CD14-positive monocyte (primary cell): Measurements from ENCODE around the gene SMARCD1. TPM values are rescaled to one million over a fixed set of nuclear protein-coding genes. Genes with fewer than 3 reads are reported as not detected.
A peak's percentile ranks its signal among the peaks of the same experiment; 100 is the strongest.

ENCODE experiments used
- DNase-seq, 3 donors: peaks; one replicate each; pipeline ENCODE4 v3.0.0-alpha.2; 2011 to 2022
- H2AFZ ChIP-seq: 2 replicates; pipeline ENCODE4 v1.6.0; 2012; ENCODE audit warnings: mild to moderate bottlenecking, low read depth, low read length, inconsistent platforms; ENCODE audit not compliant: insufficient read depth, poor library complexity, severe bottlenecking
- H3K27ac ChIP-seq, 2 donors: 1 replicate in 1 of 2; 2 replicates in 1 of 2; pipeline ENCODE4 v1.5.1; 2012 to 2013; ENCODE audit warnings: low read length in 2 of 2, control low read depth in 1 of 2, inconsistent platforms in 1 of 2, low read depth in 1 of 2, mild to moderate bottlenecking in 1 of 2
- H3K27me3 ChIP-seq, 2 donors: one replicate each; pipeline versions ENCODE4 v1.6.0 to v1.6.1; 2011 to 2013; ENCODE audit warnings: low read length in 2 of 2; ENCODE audit not compliant: control insufficient read depth in 2 of 2, insufficient read depth in 2 of 2
- H3K36me3 ChIP-seq, 2 donors: replicated peaks in 1 of 2; 1 replicate in 1 of 2; 2 replicates in 1 of 2; pipeline versions ENCODE4 v1.5.1 to v1.6.1; 2012 to 2013; ENCODE audit warnings: low read length in 2 of 2, control low read depth in 1 of 2, inconsistent platforms in 1 of 2, mild to moderate bottlenecking in 1 of 2; ENCODE audit not compliant: insufficient read depth in 2 of 2, control insufficient read depth in 1 of 2
- H3K4me1 ChIP-seq, 2 donors: 1 replicate in 1 of 2; 2 replicates in 1 of 2; pipeline versions ENCODE4 v1.5.1 to v1.6.1; 2012 to 2013; ENCODE audit warnings: low read length in 2 of 2, control low read depth in 1 of 2, inconsistent platforms in 1 of 2, mild to moderate bottlenecking in 1 of 2, moderate library complexity in 1 of 2; ENCODE audit not compliant: insufficient read depth in 2 of 2, control insufficient read depth in 1 of 2
- H3K4me2 ChIP-seq: replicated peaks from 2 replicates; pipeline ENCODE3; 2012; ENCODE audit warnings: low read length, moderate library complexity, mild to moderate bottlenecking; ENCODE audit not compliant: poor library complexity, severe bottlenecking; ENCODE audit errors: extremely low read depth
- H3K4me3 ChIP-seq, 3 experiments: fragments of 200-600 bp in 1 of 3; sonication (generic) in 1 of 3; replicated peaks in 1 of 3; 1 replicate in 2 of 3; 2 replicates in 1 of 3; pipeline ENCODE4 v1.5.1; 2011 to 2013; ENCODE audit warnings: low read length in 3 of 3, mild to moderate bottlenecking in 3 of 3, control low read depth in 2 of 3, low read depth in 2 of 3, inconsistent platforms in 1 of 3, moderate library complexity in 1 of 3
- H3K79me2 ChIP-seq: 2 replicates; pipeline ENCODE4 v1.6.0; 2012; ENCODE audit warnings: mild to moderate bottlenecking, control low read depth, inconsistent platforms, low read length, moderate library complexity; ENCODE audit not compliant: insufficient read depth
- H3K9ac ChIP-seq: 2 replicates; pipeline ENCODE4 v1.6.0; 2017; ENCODE audit warnings: low read length, mild to moderate bottlenecking; ENCODE audit not compliant: insufficient read depth, poor library complexity, severe bottlenecking
- H3K9me3 ChIP-seq, 2 donors: replicated peaks in 1 of 2; 1 replicate in 1 of 2; 2 replicates in 1 of 2; pipeline versions ENCODE4 v1.5.1 to v1.6.1; 2012 to 2013; ENCODE audit warnings: low read length in 2 of 2, control low read depth in 1 of 2; ENCODE audit not compliant: control insufficient read depth in 1 of 2, insufficient read depth in 1 of 2
- H4K20me1 ChIP-seq: 2 replicates; pipeline ENCODE4 v1.6.0; 2012; ENCODE audit warnings: mild to moderate bottlenecking, low read length, control low read depth, moderate library complexity; ENCODE audit not compliant: insufficient read depth
- H3K27ac Mint-ChIP-seq, 7 donors: one replicate each; pipeline ENCODE4 v1.8.0; 2020; ENCODE audit warnings: mild to moderate bottlenecking in 7 of 7, mixed read lengths in 7 of 7, moderate library complexity in 6 of 7, inconsistent platforms in 2 of 7
- H3K27me3 Mint-ChIP-seq, 3 donors: one replicate each; pipeline ENCODE4 v1.8.0; 2021 to 2022; ENCODE audit warnings: low read depth in 3 of 3, mild to moderate bottlenecking in 3 of 3, mixed read lengths in 3 of 3, moderate library complexity in 3 of 3, inconsistent platforms in 1 of 3
- H3K36me3 Mint-ChIP-seq, 2 donors: one replicate each; pipeline ENCODE4 v1.8.0; 2020; ENCODE audit warnings: mixed read lengths in 2 of 2, inconsistent platforms in 1 of 2, mild to moderate bottlenecking in 1 of 2
- H3K4me1 Mint-ChIP-seq: one replicate; pipeline ENCODE4 v1.8.0; 2020; ENCODE audit warnings: mild to moderate bottlenecking, mixed read lengths
- H3K4me3 Mint-ChIP-seq, 2 donors: one replicate each; pipeline ENCODE4 v1.8.0; 2020; ENCODE audit warnings: mild to moderate bottlenecking in 2 of 2, mixed read lengths in 2 of 2, moderate library complexity in 1 of 2
- H3K9me3 Mint-ChIP-seq, 7 donors: one replicate each; pipeline ENCODE4 v1.8.0; 2020 to 2022; ENCODE audit warnings: mixed read lengths in 7 of 7, mild to moderate bottlenecking in 6 of 7, moderate library complexity in 6 of 7, inconsistent platforms in 2 of 7
- CTCF ChIP-seq: fragments of 200-600 bp; IDR thresholded peaks from one replicate; pipeline ENCODE4 v1.8.0; 2022; ENCODE audit warnings: antibody characterized with exemption, mild to moderate bottlenecking
- WGBS: methylation state at CpG from one replicate; pipeline ENCODE4 v1.1.5; 2013; ENCODE audit warnings: missing lambda C conversion rate; ENCODE audit not compliant: insufficient coverage; 5-methylcytosine and 5-hydroxymethylcytosine counted together
- intact Hi-C, 2 donors: fragments of 100-400 bp; cut with micrococcal nuclease; formaldehyde crosslinking; loops; one replicate each; pipeline versions ENCODE4 v1.15.0 to v1.15.1; 2023
- polyA plus RNA-seq, 3 donors: library from polyadenylated mRNA; depleted of rRNA in 1 of 3; unstranded in 2 of 3; stranded (reverse) in 1 of 3; fragments of 300-500 nt in 2 of 3; fragments of >200 nt in 1 of 3; fragmentation: Illumina TruSeq in 2 of 3; gene quantifications; 1 replicate in 2 of 3; 2 replicates in 1 of 3; pipeline ENCODE4 v1.2.3, GENCODE V29; 2012 to 2021

Gene SMARCD1
- polyA plus RNA-seq, 3 donors, result 3.7 to 41.9 (median 7.8) TPM

DNA sequence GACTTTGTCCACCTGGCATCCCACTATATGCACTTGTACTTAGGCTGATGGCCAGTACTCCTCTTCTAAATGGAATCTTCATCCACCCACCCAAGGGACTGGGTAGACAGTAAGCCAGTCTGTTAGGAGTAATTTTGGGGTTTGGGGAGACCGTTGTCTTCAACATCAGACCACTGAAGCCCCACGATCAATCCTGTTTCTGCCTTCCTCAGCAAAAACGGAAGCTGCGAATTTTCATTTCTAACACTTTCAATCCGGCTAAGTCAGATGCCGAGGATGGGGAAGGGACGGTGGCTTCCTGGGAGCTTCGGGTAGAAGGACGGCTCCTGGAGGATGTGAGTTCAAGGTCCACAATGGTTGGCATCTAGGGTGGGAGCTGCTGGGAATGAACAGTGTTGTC is 2.0 kb downstream of the SMARCD1 start:
- peaks cover 37 to 52% of the 10 kb centered on the region in 2 donors for H3K36me3 ChIP-seq
- H4K20me1 ChIP-seq, result no peaks in the 10 kb centered on the region
- DNase-seq, result no peak
- intact Hi-C loops, result no loop called here
- Mint-ChIP-seq H3K4me3 (no peak overlapping the region), H3K27me3 (peaks cover 0 to 2% (median 1%) of the 10 kb centered on the region in 3 donors), H3K9me3 (no peaks in the 10 kb centered on the region), H3K27ac (no peak overlapping the region), H3K36me3 (peaks cover 49 to 50% of the 10 kb centered on the region in 2 donors), H3K4me1 (peaks cover 21% of the 10 kb centered on the region)
- H3K79me2 ChIP-seq, result peaks cover 13% of the 10 kb centered on the region
- H3K4me3 ChIP-seq, result no peak overlapping the region
- H3K27me3 ChIP-seq, result no peaks in the 10 kb centered on the region
- no peak overlapping the region for H3K9ac ChIP-seq
- H3K27ac ChIP-seq, result no peak overlapping the region
- H3K9me3 ChIP-seq, result no peaks in the 10 kb centered on the region
- TF ChIP-seq CTCF, result no peak
- WGBS, result 100% methylated on average over 5 of the region's 9 CpGs
- H3K4me2 ChIP-seq, result no peak overlapping the region
- H3K4me1 ChIP-seq, result peaks cover 11 to 14% of the 10 kb centered on the region in 2 donors
- H2AFZ ChIP-seq, result no peak overlapping the region

DNA sequence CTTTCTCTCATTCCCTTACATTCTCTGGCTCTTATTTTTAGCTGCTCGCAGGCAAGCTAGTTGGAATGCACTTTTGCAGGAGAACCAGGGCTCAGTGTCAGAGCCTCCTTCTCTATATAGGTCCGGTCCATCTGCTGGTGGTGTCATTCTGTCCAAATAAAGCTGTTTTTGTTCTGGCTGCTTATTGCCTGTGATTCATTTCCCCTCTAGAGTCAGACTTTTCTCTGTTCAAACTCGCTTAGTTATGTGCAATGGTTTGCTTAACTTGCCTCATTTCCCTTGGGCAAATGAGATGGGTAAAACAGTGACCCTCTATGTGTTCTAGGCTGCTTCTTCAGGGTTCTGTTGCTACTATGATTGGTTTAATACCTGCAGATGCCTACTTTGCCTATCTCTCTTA is 2.9 kb downstream of the SMARCD1 start:
- H3K4me1 Mint-ChIP-seq, result peaks cover 21% of the 10 kb centered on the region
- no peaks in the 10 kb centered on the region for H3K9me3 Mint-ChIP-seq
- Histone ChIP-seq H3K9me3 (no peaks in the 10 kb centered on the region), H3K9ac (no peak overlapping the region), H3K79me2 (peaks cover 13% of the 10 kb centered on the region), H2AFZ (no peak overlapping the region), H3K4me2 (no peak overlapping the region), H3K27me3 (no peaks in the 10 kb centered on the region), H3K27ac (peak overlapping the region in 1 of 2 donors; percentile 14), H4K20me1 (no peaks in the 10 kb centered on the region), H3K36me3 (peaks cover 41 to 60% of the 10 kb centered on the region in 2 donors), H3K4me3 (no peak overlapping the region), H3K4me1 (peaks cover 11 to 14% of the 10 kb centered on the region in 2 donors)
- no peak for DNase-seq
- H3K36me3 Mint-ChIP-seq, result peaks cover 54 to 58% of the 10 kb centered on the region in 2 donors
- intact Hi-C loops, result no loop called here
- peak overlapping the region in 5 of 7 donors; percentile 37 to 67 (median 54) for H3K27ac Mint-ChIP-seq
- 80% methylated on average over 1 of the region's 3 CpGs for WGBS
- no peak overlapping the region for H3K4me3 Mint-ChIP-seq
- peaks cover 0 to 2% (median 1%) of the 10 kb centered on the region in 3 donors for H3K27me3 Mint-ChIP-seq
- TF ChIP-seq CTCF, result no peak
